Measurements from ENCODE around the gene CST1. TPM values are rescaled to one million over a fixed set of nuclear protein-coding genes. Genes with fewer than 3 reads are reported as not detected.
"Not testable (repeated sequence)": the region's sequence is repeated elsewhere in the genome, so short reads cannot be mapped to it uniquely, and the experiment has no call there.

CST1 gene
- total RNA-seq, 1 donor from 2014 or later = not detected

DNA sequence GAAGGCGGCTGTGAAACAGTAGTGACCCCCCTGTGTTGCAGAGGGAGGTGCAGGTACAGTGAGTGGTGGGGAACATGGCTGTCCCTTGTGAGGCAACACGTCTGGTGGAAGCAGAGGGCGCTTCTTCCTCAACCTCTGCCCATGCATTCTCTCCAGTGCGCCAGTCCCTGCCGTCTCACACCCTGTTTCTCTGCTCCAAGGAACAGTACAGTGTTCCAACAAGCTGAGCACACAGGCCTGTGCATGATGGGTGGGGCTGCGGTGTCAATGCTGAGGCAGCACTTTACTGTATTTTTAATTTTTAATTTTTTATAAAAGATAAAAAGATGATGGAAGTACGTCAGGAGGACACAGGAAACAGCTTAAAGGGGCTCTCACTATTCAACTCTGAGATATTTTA is 43.3 kb upstream of the CST1 start:
- Mint-ChIP-seq H3K27me3 (ENCODE audit: insufficient read depth, low read depth) (peaks cover 7% of the 10 kb centered on the region), H3K4me3 (no peak overlapping the region)

DNA sequence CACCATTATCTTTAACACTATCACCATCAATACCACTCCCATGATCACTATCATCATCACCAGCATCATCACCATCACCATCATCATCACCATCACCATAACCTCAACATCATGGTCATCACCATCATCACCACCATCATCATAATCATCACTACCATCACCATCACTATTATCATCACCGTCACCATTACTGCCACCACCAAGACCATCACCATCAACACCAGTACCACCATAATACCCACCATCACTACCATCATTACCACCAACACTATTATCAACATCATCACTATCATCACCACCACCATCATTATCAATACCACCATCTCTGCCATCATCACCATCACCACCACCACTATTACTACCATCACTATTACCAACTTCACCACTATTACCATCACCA is 32.7 kb upstream of the CST1 start:
- DNase-seq (ENCODE audit: low spot score) = no peak
- no peak overlapping the region for H3K9ac ChIP-seq
- H3K4me3 ChIP-seq = no peak overlapping the region
- no peaks in the 10 kb centered on the region for H3K36me3 ChIP-seq
- no peak overlapping the region for H3K27ac ChIP-seq
- H3K36me3 Mint-ChIP-seq = no peaks in the 10 kb centered on the region
- peaks cover 4% of the 10 kb centered on the region for H3K9me3 Mint-ChIP-seq
- no peak overlapping the region for H2AFZ ChIP-seq (replicated peaks)
- no peaks in the 10 kb centered on the region for H4K20me1 ChIP-seq (ENCODE audit: low read depth)
- no peak overlapping the region for H3K4me3 Mint-ChIP-seq
- no peaks in the 10 kb centered on the region for H3K9me3 ChIP-seq (ENCODE audit: low read depth)
- no peaks in the 10 kb centered on the region for H3K79me2 ChIP-seq (ENCODE audit: low read depth)
- no peaks in the 10 kb centered on the region for H3K4me1 Mint-ChIP-seq
- H3K4me2 ChIP-seq = no peak overlapping the region
- TF ChIP-seq EZH2phosphoT487 (IDR thresholded peaks at IDR 0.05) (no peak), EZH2 (IDR thresholded peaks at IDR 0.05) (no peak)
- TF ChIP-seq, protein P1, sequence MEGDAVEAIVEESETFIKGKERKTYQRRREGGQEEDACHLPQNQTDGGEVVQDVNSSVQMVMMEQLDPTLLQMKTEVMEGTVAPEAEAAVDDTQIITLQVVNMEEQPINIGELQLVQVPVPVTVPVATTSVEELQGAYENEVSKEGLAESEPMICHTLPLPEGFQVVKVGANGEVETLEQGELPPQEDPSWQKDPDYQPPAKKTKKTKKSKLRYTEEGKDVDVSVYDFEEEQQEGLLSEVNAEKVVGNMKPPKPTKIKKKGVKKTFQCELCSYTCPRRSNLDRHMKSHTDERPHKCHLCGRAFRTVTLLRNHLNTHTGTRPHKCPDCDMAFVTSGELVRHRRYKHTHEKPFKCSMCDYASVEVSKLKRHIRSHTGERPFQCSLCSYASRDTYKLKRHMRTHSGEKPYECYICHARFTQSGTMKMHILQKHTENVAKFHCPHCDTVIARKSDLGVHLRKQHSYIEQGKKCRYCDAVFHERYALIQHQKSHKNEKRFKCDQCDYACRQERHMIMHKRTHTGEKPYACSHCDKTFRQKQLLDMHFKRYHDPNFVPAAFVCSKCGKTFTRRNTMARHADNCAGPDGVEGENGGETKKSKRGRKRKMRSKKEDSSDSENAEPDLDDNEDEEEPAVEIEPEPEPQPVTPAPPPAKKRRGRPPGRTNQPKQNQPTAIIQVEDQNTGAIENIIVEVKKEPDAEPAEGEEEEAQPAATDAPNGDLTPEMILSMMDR (IDR thresholded peaks at IDR 0.05) = no peak
- no peak overlapping the region for H3K27ac Mint-ChIP-seq
- no peaks in the 10 kb centered on the region for H3K4me1 ChIP-seq
- no peaks in the 10 kb centered on the region for H3F3A ChIP-seq (ENCODE audit: low read depth)
- H3K27me3 ChIP-seq = no peaks in the 10 kb centered on the region
- H3K27me3 Mint-ChIP-seq (ENCODE audit: insufficient read depth, low read depth) = peaks cover 2% of the 10 kb centered on the region

More for the DNA sequence above, 43.3 kb upstream of the CST1 start:
- Mint-ChIP-seq H3K36me3 (no peaks in the 10 kb centered on the region), H3K9me3 (no peaks in the 10 kb centered on the region), H3K4me1 (peaks cover 2% of the 10 kb centered on the region), H3K27ac (no peak overlapping the region)
- no peaks in the 10 kb centered on the region for H3K9me3 ChIP-seq (ENCODE audit: low read depth)
- H3K4me2 ChIP-seq = no peak overlapping the region
- H3F3A ChIP-seq (ENCODE audit: low read depth) = no peaks in the 10 kb centered on the region
- no peaks in the 10 kb centered on the region for H4K20me1 ChIP-seq (ENCODE audit: low read depth)
- TF ChIP-seq, protein P1 (IDR thresholded peaks at IDR 0.05) = no peak
- TF ChIP-seq EZH2 (IDR thresholded peaks at IDR 0.05) (no peak), EZH2phosphoT487 (IDR thresholded peaks at IDR 0.05) (no peak)
- H3K27ac ChIP-seq = no peak overlapping the region
- H3K4me1 ChIP-seq = no peaks in the 10 kb centered on the region
- H3K4me3 ChIP-seq = no peak overlapping the region
- H3K36me3 ChIP-seq = no peaks in the 10 kb centered on the region
- H3K79me2 ChIP-seq (ENCODE audit: low read depth) = no peaks in the 10 kb centered on the region
- no peak for DNase-seq (ENCODE audit: low spot score)
- H3K27me3 ChIP-seq = no peaks in the 10 kb centered on the region
- H2AFZ ChIP-seq (replicated peaks) = no peak overlapping the region
- H3K9ac ChIP-seq = no peak overlapping the region

DNA sequence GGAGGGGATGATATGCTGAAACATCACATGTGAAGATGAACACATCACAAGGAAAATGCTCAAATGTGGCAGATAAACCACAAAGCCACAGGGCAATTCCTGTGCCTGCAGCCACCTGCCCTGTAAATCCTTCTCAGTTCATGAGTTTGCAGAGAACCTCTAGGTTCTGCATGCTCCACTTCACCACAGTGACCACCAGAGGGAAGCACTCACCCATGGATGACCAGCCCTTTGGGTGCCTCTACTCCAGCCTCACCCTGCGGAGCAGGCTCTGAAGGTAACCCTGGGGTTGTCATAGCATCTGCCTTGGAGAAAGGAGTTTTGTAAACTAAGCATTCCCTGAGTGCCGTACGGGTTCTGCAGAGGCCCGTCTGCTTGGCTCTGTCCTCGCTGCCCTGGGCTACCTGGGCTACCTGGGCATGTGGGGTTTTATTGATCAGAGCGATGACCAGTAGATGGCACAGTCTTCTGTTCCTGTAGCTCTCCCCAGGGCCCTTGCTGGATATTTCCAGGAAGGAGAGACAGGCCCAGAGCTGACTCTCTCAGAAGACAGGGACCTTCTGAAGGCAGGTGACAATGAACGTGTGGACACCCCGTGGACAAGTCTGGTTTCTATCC is 31.7 kb upstream of the CST1 start:
- H3K9me3 ChIP-seq (ENCODE audit: low read depth) = no peaks in the 10 kb centered on the region
- H4K20me1 ChIP-seq (ENCODE audit: low read depth) = no peaks in the 10 kb centered on the region
- H3K4me1 ChIP-seq = no peaks in the 10 kb centered on the region
- TF ChIP-seq, protein P1 (IDR thresholded peaks at IDR 0.05) = peak; percentile 64
- TF ChIP-seq EZH2 (IDR thresholded peaks at IDR 0.05) = no peak
- peak; percentile 46 for DNase-seq (ENCODE audit: low spot score)
- peaks cover under 1% of the 10 kb centered on the region for H3K9me3 Mint-ChIP-seq
- H3K4me1 Mint-ChIP-seq = no peaks in the 10 kb centered on the region
- no peaks in the 10 kb centered on the region for H3K79me2 ChIP-seq (ENCODE audit: low read depth)
- no peaks in the 10 kb centered on the region for H3K36me3 Mint-ChIP-seq
- no peaks in the 10 kb centered on the region for H3K36me3 ChIP-seq
- no peak overlapping the region for H3K27ac ChIP-seq
- peaks cover 5% of the 10 kb centered on the region for H3K27me3 Mint-ChIP-seq (ENCODE audit: insufficient read depth, low read depth)
- H3K4me2 ChIP-seq = no peak overlapping the region
- no peak overlapping the region for H3K27ac Mint-ChIP-seq
- no peak overlapping the region for H2AFZ ChIP-seq (replicated peaks)
- no peak overlapping the region for H3K4me3 ChIP-seq
- no peak overlapping the region for H3K9ac ChIP-seq
- H3F3A ChIP-seq (ENCODE audit: low read depth) = no peaks in the 10 kb centered on the region
- no peaks in the 10 kb centered on the region for H3K27me3 ChIP-seq
- H3K4me3 Mint-ChIP-seq = no peak overlapping the region

DNA sequence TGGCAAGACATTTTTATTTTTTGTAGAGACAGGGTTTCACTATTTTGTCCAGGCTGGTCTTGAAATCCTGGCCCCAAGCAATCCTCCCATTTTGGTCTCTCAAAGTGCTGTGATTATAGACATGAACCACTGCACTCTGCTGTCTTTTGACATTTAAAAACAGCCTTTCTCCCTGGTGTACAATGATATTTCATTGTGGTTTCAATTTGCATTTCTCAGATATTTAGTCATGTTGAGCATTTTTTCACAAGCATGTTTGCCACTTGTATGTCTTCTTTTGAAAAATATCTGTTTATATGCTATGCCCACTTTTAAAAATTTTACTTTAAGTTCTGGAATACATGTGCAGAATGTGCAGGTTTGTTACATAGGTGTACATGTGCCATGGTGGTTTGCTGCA is 27.9 kb upstream of the CST1 start:
- H3F3A ChIP-seq (ENCODE audit: low read depth); H3K9me3 Mint-ChIP-seq; H3K27me3 Mint-ChIP-seq (ENCODE audit: insufficient read depth, low read depth); H3K27ac ChIP-seq; H3K36me3 ChIP-seq; H3K4me1 ChIP-seq; H3K9ac ChIP-seq; H2AFZ ChIP-seq (replicated peaks); H3K27me3 ChIP-seq; H3K4me3 ChIP-seq; H3K4me2 ChIP-seq; H3K36me3 Mint-ChIP-seq; H3K4me3 Mint-ChIP-seq; H3K9me3 ChIP-seq (ENCODE audit: low read depth); H3K27ac Mint-ChIP-seq; H4K20me1 ChIP-seq (ENCODE audit: low read depth); H3K79me2 ChIP-seq (ENCODE audit: low read depth); DNase-seq (ENCODE audit: low spot score): not testable (repeated sequence)
- H3K4me1 Mint-ChIP-seq = peaks cover 12% of the 10 kb centered on the region

DNA sequence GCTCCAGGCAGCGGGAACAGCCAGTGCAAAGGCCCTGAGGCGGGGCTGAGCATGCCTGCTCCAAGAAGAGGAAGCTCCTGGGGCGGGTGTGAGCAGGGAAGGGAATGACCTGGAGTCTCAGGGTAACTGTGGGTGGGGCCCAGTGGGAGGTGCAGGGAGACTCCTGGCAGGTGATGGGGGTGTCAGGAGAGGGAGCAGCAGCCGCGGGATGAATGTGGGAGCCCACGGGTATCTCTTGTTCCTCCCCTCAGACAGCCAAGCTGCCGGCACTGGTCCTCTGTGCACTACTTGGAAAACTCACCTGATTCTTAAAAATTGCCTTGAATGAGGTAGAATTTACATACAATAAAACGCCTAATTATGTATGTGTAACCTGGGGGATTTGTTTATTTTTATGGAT is 26.6 kb upstream of the CST1 start:
- H3K27me3 ChIP-seq; H3K9me3 ChIP-seq (ENCODE audit: low read depth); H3K9ac ChIP-seq; H3F3A ChIP-seq (ENCODE audit: low read depth); H2AFZ ChIP-seq (replicated peaks); H3K4me1 ChIP-seq; H3K4me2 ChIP-seq; H3K36me3 ChIP-seq; DNase-seq (ENCODE audit: low spot score); H4K20me1 ChIP-seq (ENCODE audit: low read depth); H3K79me2 ChIP-seq (ENCODE audit: low read depth); H3K27ac Mint-ChIP-seq; H3K27me3 Mint-ChIP-seq (ENCODE audit: insufficient read depth, low read depth); H3K9me3 Mint-ChIP-seq; H3K36me3 Mint-ChIP-seq; H3K4me3 ChIP-seq; H3K27ac ChIP-seq; H3K4me3 Mint-ChIP-seq: not testable (repeated sequence)
- H3K4me1 Mint-ChIP-seq = peaks cover 12% of the 10 kb centered on the region
